SK-N-SH (cell line): ENCODE results near the gene STARD3. TPM values are rescaled to one million over a fixed set of nuclear protein-coding genes. Genes with fewer than 3 reads are reported as not detected.

Experiments
- CTCF ChIA-PET: fragments of 300-600, 350-600 bp; formaldehyde crosslinking; extraction: SDS; loops from one replicate; lab custom pipeline; 2021; lab: Yijun Ruan, JAX
- POLR2A ChIA-PET: fragments of 350-600 bp; sonication (Branson Sonifier 250); formaldehyde crosslinking; extraction: SDS; loops from one replicate; lab custom pipeline; 2020; ENCODE audit warnings: antibody characterized with exemption, inconsistent platforms; lab: Yijun Ruan, JAX
- DNase-seq: peaks from one replicate; pipeline ENCODE4 v3.0.0; 2012
- H2AFZ ChIP-seq: fragments of 200-600 bp; sonication (generic); 2 replicates; pipeline ENCODE4 v1.8.1; 2016; ENCODE audit warnings: antibody characterized with exemption, mild to moderate bottlenecking, low read depth
- H3F3A ChIP-seq: fragments of 200-600 bp; sonication (generic); replicated peaks from 2 replicates; pipeline ENCODE3; 2016; ENCODE audit warnings: antibody characterized with exemption, mild to moderate bottlenecking; ENCODE audit not compliant: insufficient read depth
- H3K27ac ChIP-seq, 2 experiments: fragments of 200-500 bp in 1 of 2; fragments of 200-600 bp in 1 of 2; sonication (Bioruptor generic) in 1 of 2; sonication (generic), shearing (Covaris generic) in 1 of 2; 2 replicates each; pipeline versions ENCODE4 v1.5.1 to v1.6.1; 2014 to 2016; ENCODE audit warnings: low read depth in 2 of 2, inconsistent platforms in 1 of 2, low read length in 1 of 2, mild to moderate bottlenecking in 1 of 2, mixed read lengths in 1 of 2
- H3K27me3 ChIP-seq: fragments of 200-600 bp; sonication (generic), shearing (Covaris generic); 2 replicates; pipeline ENCODE4 v1.6.1; 2016; ENCODE audit warnings: mixed run types; ENCODE audit not compliant: insufficient read depth
- H3K36me3 ChIP-seq, 2 experiments: fragments of 200-500 bp in 1 of 2; fragments of 200-600 bp in 1 of 2; sonication (Bioruptor generic) in 1 of 2; sonication (generic) in 1 of 2; replicated peaks in 1 of 2; 2 replicates each; pipeline versions ENCODE3 to v1.5.1; 2014 to 2016; ENCODE audit warnings: low read length in 1 of 2, mild to moderate bottlenecking in 1 of 2; ENCODE audit not compliant: insufficient read depth in 2 of 2, control insufficient read depth in 1 of 2
- H3K4me1 ChIP-seq, 2 experiments: fragments of 200-500 bp in 1 of 2; fragments of 200-600 bp in 1 of 2; sonication (Bioruptor generic) in 1 of 2; sonication (generic), shearing (Covaris generic) in 1 of 2; 2 replicates each; pipeline versions ENCODE4 v1.5.1 to v1.6.1; 2014 to 2016; ENCODE audit warnings: low read depth in 1 of 2, low read length in 1 of 2, mixed run types in 1 of 2; ENCODE audit not compliant: insufficient read depth in 2 of 2, control insufficient read depth in 1 of 2
- H3K4me2 ChIP-seq: fragments of 200-600 bp; sonication (generic), shearing (Covaris generic); 2 replicates; pipeline ENCODE4 v1.6.1; 2017; ENCODE audit warnings: mixed run types
- H3K4me3 ChIP-seq, 2 experiments: fragments of 200-500 bp in 1 of 2; fragments of 200-600 bp in 1 of 2; sonication (Bioruptor generic) in 1 of 2; sonication (generic), shearing (Covaris generic) in 1 of 2; 2 replicates each; pipeline versions ENCODE4 v1.5.1 to v1.8.1; 2014 to 2016; ENCODE audit warnings: low read depth in 2 of 2, inconsistent platforms in 1 of 2, low read length in 1 of 2, mild to moderate bottlenecking in 1 of 2, mixed read lengths in 1 of 2, moderate library complexity in 1 of 2
- H3K79me2 ChIP-seq: fragments of 200-600 bp; sonication (generic); 2 replicates; pipeline ENCODE4 v1.8.1; 2017; ENCODE audit warnings: mild to moderate bottlenecking; ENCODE audit not compliant: insufficient read depth
- H3K9ac ChIP-seq: fragments of 200-600 bp; sonication (generic); 2 replicates; pipeline ENCODE4 v1.6.1; 2017; ENCODE audit warnings: mixed run types
- H3K9me2 ChIP-seq: fragments of 200-600 bp; sonication (generic); 2 replicates; pipeline ENCODE4 v1.6.1; 2017; ENCODE audit warnings: mixed run types
- H3K9me3 ChIP-seq: fragments of 200-600 bp; sonication (generic); 2 replicates; pipeline ENCODE4 v1.6.1; 2017; ENCODE audit warnings: mixed run types, mild to moderate bottlenecking, moderate library complexity
- H4K20me1 ChIP-seq: fragments of 200-600 bp; sonication (generic); 2 replicates; pipeline ENCODE4 v1.6.1; 2017; ENCODE audit warnings: mild to moderate bottlenecking, mixed run types; ENCODE audit not compliant: insufficient read depth
- CHD2 ChIP-seq: fragments of 150-350 bp; IDR thresholded peaks from 2 replicates; pipeline ENCODE4 v1.6.1; 2018; ENCODE audit warnings: low read length; ENCODE audit not compliant: partially characterized antibody
- EP300 ChIP-seq, 2 experiments: IDR thresholded peaks; 2 replicates each; pipeline versions ENCODE4 v1.4.0 to v1.6.1; 2012; ENCODE audit warnings: borderline replicate concordance in 1 of 2, low read depth in 1 of 2, low read length in 1 of 2
- FOSL2 ChIP-seq: IDR thresholded peaks from 2 replicates; pipeline ENCODE4 v1.4.0; 2012; ENCODE audit warnings: low read depth, mild to moderate bottlenecking, moderate library complexity, borderline replicate concordance
- GATA2 ChIP-seq: sonication (generic); formaldehyde crosslinking; IDR thresholded peaks from 2 replicates; pipeline ENCODE4 v1.5.0; 2020; ENCODE audit warnings: mild to moderate bottlenecking, missing genetic modification reagents
- IRF3 ChIP-seq: fragments of 150-350 bp; IDR thresholded peaks from 2 replicates; pipeline ENCODE4 v1.6.1; 2016; ENCODE audit warnings: mild to moderate bottlenecking, low read depth, low read length
- JUND ChIP-seq: IDR thresholded peaks from 2 replicates; pipeline ENCODE4 v1.4.0; 2012
- MEF2A ChIP-seq: IDR thresholded peaks from 2 replicates; pipeline ENCODE4 v1.4.0; 2012; ENCODE audit warnings: low read depth, borderline replicate concordance
- NFIC ChIP-seq: IDR thresholded peaks from 2 replicates; pipeline ENCODE4 v1.4.0; 2012; ENCODE audit warnings: borderline replicate concordance
- SIN3A ChIP-seq: IDR thresholded peaks from 2 replicates; pipeline ENCODE4 v1.6.1; 2012; ENCODE audit warnings: low read depth, mild to moderate bottlenecking, low read length, moderate library complexity, borderline replicate concordance
- SMC3 ChIP-seq: IDR thresholded peaks from 2 replicates; pipeline ENCODE4 v1.6.1; 2012; ENCODE audit warnings: low read depth, low read length, improper control_type of control experiment
- TEAD4 ChIP-seq: IDR thresholded peaks from 2 replicates; pipeline ENCODE4 v1.4.0; 2012; ENCODE audit warnings: mild to moderate bottlenecking, borderline replicate concordance; ENCODE audit not compliant: insufficient read depth
- USF2 ChIP-seq: fragments of 150-350 bp; IDR thresholded peaks from 2 replicates; pipeline ENCODE4 v1.6.1; 2017; ENCODE audit warnings: antibody characterized with exemption, low read length, low read depth, borderline replicate concordance
- YY1 ChIP-seq: IDR thresholded peaks from 2 replicates; pipeline ENCODE4 v1.4.0; 2012; ENCODE audit warnings: low read depth, mild to moderate bottlenecking
- WGBS: methylation state at CpG from one replicate; pipeline ENCODE4 v1.1.6; 2017; ENCODE audit warnings: low lambda C conversion rate; 5-methylcytosine and 5-hydroxymethylcytosine counted together
- polyA plus RNA-seq, 3 experiments: library from polyadenylated mRNA; depleted of rRNA; stranded (reverse); fragments of >200 nt; gene quantifications; 2 replicates each; pipeline ENCODE4 v1.2.3, GENCODE V29; 2012
- TF ChIP-seq, protein P1 (sequence below): IDR thresholded peaks from 2 replicates; pipeline ENCODE4 v1.4.0; 2012; ENCODE audit warnings: low read depth, borderline replicate concordance
- TF ChIP-seq, protein P2 (sequence below): IDR thresholded peaks from 2 replicates; pipeline ENCODE4 v1.6.1; 2012; ENCODE audit warnings: mild to moderate bottlenecking, low read depth, low read length, moderate library complexity

The STARD3 gene
- polyA plus RNA-seq, 1 of the 3 experiments (the other 2 are of a cell fraction): 76.8 TPM

DNA sequence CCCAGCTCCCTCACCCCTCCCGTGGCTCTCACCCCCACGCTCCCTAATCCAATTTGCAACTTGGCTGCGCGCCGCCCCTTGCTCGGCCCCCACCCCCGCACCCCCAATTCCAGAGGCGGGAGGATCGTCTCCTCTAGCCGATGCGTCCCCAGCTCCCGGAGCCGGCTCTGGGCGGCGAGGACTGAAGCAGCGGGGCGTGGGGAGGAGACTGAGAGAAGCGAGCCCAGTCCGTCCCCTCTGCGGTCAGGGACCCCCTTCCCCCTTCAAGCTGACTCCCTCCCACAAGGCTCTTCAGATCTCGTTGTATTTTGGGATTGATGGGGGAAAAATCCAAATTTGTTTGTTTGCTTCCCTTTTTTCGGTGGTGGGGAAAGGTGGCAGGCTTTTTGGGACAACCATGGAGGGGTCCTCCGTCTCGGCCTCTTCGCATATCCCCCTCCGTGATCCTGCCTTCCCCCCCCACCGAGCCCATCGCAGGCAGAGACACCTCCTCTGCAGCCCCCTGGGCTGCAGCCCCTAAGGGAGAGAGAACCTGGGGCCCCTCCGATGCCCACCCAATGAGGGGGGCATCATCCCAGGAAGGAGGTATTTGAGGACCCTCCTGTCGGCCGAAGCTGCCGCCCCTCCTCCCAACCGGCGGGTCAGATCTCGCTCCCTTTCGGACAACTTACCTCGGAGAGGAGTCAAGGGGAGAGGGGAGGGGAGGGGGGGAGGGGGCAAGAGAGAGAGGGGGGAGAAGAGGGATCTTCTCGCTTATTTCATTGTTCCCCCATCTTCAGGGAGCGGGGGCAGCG lies 29.7 kb upstream of the STARD3 start:
- H3K4me3 ChIP-seq: no peak overlapping the region
- H4K20me1 ChIP-seq: 0 out of 2 replicates have a peak, but pooled peaks cover 5% of the 10 kb centered on the region
- H2AFZ ChIP-seq: no peak overlapping the region
- no peak overlapping the region for H3K9ac ChIP-seq
- DNase-seq: no peak
- no peaks in the 10 kb centered on the region for H3K9me2 ChIP-seq
- WGBS: 8% methylated on average over 27 of the region's 40 CpGs
- CTCF ChIA-PET: interaction anchor here (1.5 to 17.5 kb wide), 2 partner anchors 8 to 15 kb away, joined by 4 to 285 read pairs; partner anchors contain the start of gene PPP1R1B
- TF ChIP-seq MEF2A (no peak), NFIC (no peak), USF2 (no peak), YY1 (no peak), CHD2 (no peak), EP300 (IDR thresholded peaks at IDR 0.05; ENCODE audit: borderline replicate concordance in 1 of 2, low read depth in 1 of 2, low read length in 1 of 2) (no peak), TEAD4 (no peak), IRF3 (no peak), FOSL2 (no peak), JUND (no peak), GATA2 (CRISPR knock-in tag) (no peak), SMC3 (no peak), SIN3A (no peak)
- TF ChIP-seq, protein P1, sequence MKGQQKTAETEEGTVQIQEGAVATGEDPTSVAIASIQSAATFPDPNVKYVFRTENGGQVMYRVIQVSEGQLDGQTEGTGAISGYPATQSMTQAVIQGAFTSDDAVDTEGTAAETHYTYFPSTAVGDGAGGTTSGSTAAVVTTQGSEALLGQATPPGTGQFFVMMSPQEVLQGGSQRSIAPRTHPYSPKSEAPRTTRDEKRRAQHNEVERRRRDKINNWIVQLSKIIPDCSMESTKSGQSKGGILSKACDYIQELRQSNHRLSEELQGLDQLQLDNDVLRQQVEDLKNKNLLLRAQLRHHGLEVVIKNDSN: no peak
- TF ChIP-seq, protein P2, sequence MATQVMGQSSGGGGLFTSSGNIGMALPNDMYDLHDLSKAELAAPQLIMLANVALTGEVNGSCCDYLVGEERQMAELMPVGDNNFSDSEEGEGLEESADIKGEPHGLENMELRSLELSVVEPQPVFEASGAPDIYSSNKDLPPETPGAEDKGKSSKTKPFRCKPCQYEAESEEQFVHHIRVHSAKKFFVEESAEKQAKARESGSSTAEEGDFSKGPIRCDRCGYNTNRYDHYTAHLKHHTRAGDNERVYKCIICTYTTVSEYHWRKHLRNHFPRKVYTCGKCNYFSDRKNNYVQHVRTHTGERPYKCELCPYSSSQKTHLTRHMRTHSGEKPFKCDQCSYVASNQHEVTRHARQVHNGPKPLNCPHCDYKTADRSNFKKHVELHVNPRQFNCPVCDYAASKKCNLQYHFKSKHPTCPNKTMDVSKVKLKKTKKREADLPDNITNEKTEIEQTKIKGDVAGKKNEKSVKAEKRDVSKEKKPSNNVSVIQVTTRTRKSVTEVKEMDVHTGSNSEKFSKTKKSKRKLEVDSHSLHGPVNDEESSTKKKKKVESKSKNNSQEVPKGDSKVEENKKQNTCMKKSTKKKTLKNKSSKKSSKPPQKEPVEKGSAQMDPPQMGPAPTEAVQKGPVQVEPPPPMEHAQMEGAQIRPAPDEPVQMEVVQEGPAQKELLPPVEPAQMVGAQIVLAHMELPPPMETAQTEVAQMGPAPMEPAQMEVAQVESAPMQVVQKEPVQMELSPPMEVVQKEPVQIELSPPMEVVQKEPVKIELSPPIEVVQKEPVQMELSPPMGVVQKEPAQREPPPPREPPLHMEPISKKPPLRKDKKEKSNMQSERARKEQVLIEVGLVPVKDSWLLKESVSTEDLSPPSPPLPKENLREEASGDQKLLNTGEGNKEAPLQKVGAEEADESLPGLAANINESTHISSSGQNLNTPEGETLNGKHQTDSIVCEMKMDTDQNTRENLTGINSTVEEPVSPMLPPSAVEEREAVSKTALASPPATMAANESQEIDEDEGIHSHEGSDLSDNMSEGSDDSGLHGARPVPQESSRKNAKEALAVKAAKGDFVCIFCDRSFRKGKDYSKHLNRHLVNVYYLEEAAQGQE: no peak
- peaks cover 89% of the 10 kb centered on the region for H3K27me3 ChIP-seq
- no peaks in the 10 kb centered on the region for H3K79me2 ChIP-seq
- no peak overlapping the region; the same call in 1 of the 2 replicates for H3K4me2 ChIP-seq
- H3K4me1 ChIP-seq: no peaks in the 10 kb centered on the region; a peak in 1 of 4 replicates
- no peaks in the 10 kb centered on the region for H3K9me3 ChIP-seq
- H3K27ac ChIP-seq: no peak overlapping the region
- no peaks in the 10 kb centered on the region for H3K36me3 ChIP-seq
- POLR2A ChIA-PET: interaction anchor here (0.7 kb wide), 1 partner anchor 8 kb away, joined by 3 read pairs; no protein-coding TSS in a partner anchor
- H3F3A ChIP-seq: no peaks in the 10 kb centered on the region
